HG03442 (cell line): ENCODE data around the gene KRTAP5-10.
"Not testable (repeated sequence)": the region's sequence is repeated elsewhere in the genome, so short reads cannot be mapped to it uniquely, and the experiment has no call there.

Experiments
- ATAC-seq: cut with Tn5 transposase; IDR thresholded peaks from one replicate; pipeline ENCODE4 v1.9.1; 2021; ENCODE audit warnings: mild to moderate bottlenecking, moderate library complexity; ENCODE audit not compliant: unreplicated experiment

The KRTAP5-10 gene, protein sequence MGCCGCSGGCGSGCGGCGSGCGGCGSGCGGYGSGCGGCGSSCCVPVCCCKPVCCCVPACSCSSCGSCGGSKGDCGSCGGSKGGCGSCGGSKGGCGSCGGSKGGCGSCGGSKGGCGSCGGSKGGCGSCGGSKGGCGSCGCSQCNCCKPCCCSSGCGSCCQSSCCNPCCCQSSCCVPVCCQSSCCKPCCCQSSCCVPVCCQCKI

DNA sequence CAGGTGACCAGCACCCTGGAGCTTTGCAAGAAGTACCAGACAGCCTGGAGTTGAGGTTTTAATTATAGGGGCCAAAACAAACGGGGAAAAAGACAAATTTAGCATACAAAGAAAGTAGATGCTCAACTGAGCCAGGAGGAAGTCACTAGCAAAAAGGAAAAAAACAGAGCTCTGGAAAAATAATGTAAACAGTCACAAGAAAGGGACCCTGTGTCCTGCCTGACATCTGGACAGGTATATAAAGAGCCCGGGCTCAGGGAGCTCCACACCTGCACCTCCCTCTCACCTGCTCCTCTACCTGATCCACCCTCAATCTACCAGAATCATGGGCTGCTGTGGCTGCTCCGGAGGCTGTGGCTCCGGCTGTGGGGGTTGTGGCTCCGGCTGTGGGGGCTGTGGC is at the start of gene KRTAP5-10:
Gene KRTAP5-10 (plus strand): TSS at position 301 of the 400 bp plus-strand sequence. CDS start 25 bp downstream, at position 326.
- no peak for ATAC-seq

DNA sequence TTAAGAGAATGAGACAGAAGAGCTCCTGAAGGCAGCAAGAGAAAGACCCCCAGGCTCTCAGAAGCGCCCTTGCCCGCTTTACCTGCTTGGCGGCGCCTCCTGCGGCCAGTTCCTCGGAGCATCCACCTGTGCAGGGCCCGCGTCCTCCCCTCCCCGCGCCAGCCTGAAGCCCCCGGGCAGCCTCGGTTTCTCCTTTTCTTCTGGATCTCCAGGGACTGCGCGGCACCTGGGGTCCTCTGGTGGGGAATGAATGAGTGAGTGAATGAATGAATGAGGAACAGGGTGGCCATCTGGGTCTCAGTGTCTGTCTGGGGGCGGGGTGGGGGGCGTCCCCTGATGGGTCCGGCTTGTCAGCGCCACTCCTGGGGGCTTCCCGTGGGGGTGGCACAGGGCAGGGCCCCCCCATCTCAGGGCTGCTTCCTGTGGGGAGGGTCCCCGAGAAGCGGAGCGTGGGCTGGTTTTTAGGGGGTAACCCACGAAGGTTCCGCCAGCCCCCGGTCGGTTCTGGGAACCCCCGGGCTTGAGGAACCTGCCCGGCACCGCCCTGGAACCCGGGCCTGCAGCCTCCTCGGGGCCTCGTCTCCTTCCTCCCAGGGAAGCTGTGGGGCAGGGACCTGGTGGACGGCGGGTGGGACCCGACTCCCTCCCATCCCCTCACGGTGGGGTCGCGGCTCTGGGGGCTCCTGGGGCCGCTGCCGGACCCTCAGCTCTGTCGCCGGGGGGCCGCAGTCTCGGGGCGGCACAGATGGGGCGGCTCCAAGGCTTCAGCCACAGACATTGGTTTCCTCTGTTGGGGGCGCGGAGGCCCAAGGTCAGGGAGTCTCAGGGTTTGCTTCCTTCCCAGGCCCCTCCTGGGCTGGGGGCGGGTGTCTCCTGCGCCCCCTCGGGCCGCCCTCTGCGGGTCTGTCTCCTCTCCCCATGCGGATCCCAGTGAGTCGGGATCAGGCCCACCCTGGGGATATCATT is 46.6 kb upstream of the KRTAP5-10 start:
- no peak for ATAC-seq

DNA sequence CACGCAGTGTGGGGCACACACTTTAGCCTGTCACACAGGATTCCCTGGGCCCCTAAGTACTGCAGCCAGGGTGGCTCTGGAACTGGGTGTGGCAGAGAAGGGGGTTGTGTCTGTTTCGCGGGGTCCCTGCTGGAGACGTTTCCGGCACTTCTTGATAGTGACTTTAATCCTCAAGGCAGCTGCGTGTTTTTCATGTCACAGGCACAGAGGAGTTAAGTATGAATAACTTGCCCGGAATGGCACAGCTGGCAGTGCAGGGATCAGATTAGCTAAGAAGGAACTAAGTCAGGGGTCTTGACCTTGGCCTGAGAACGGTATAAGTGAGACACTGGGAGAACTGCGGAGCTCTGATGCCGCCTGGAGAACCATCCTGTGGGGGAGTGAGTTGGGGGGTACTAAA is 45.8 kb upstream of the KRTAP5-10 start:
- no peak for ATAC-seq

DNA sequence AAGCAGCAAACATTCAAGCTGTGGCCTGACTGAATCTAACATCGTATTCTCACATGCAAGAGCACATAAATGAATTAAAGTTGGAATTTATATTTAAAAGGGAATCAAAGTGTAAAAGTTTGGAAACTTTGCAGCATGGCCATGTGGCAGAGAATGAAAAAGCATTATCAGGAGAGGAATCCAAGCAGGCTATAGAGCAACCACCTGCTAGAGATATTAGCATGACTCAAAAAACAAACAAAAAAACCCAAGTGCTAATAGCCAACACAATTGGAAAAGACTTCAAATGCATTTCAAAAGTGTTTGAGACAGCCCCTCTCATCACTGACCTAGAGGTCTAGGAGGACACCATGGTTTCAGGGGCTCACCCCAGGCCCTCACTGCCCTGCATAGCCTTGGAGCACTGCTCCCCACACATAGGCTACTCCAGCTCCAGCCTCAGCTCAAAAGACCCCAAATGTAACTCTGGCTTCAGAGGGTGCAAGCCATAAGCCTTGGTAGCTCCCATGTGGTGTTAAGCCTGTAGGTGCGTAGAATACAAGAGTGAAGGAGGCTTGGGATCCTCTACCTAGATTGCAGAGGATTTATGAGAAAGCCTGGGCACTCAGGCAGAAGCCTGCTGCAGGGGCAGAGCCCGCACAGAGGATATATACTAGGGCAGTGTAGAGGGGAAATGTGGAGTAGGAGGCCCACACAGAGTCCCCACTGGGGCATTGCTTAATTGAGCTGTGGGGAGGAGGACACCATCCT is 40.0 kb upstream of the KRTAP5-10 start:
- no peak for ATAC-seq

DNA sequence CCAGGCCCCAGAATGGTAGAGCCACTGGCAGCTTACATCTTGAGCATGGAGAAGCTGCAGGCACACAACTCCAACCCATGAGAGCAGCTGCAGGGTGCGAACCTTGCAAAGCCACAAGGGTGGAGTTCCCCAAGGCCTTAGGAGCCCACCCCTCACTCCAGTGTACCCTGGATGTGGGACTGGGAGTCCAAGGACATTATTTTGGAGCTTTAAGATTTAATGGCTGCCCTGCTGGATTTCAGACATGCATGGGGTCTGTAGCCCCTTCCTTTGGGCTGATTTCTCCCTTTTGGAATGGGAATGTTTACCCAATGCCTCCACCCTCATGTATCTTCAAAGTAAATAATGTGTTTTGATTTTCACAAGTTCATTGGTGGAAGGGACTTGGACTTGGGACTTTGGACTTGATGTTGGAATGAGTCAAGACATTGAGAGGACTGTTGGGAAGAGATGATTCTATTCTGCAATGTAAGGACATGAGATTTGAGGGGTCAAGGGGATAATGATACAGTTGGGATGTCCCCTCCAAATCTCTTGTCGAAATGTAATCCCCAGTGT is 39.3 kb upstream of the KRTAP5-10 start:
- ATAC-seq = no peak

DNA sequence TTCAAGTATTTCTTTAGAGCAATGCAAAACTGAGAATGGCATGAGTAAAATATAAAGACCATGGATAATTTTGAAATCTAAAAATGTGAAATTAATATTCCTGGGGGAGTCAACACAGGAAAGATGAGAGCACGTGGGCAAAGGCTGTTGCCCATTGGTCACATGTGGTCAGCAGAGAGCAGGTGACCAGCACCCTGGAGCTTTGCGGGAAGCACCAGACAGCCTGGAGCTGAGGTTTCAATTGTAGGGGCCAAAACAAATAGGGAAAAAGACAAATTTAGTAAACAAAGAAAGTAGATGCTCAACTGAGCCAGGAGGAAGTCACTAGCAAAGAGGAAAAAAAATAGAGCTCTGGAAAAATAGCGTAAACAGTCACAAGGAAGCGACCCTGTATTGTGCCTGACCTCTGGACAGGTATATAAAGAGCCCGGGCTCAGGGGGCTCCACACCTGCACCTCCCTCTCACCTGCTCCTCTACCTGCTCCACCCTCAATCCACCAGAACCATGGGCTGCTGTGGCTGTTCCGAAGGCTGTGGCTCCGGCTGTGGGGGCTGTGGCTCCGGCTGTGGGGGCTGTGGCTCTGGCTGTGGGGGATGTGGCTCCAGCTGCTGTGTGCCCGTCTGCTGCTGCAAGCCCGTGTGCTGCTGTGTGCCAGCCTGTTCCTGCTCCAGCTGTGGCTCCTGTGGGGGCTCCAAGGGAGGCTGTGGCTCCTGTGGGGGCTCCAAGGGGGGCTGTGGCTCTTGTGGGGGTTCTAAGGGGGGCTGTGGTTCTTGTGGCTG is 38.4 kb upstream of the KRTAP5-10 start, which contains the start of gene KRTAP5-7:
Gene KRTAP5-7 (plus strand): TSS at position 472 of the 780 bp plus-strand sequence. CDS start 34 bp downstream, at position 506.
- not testable (repeated sequence) for ATAC-seq

DNA sequence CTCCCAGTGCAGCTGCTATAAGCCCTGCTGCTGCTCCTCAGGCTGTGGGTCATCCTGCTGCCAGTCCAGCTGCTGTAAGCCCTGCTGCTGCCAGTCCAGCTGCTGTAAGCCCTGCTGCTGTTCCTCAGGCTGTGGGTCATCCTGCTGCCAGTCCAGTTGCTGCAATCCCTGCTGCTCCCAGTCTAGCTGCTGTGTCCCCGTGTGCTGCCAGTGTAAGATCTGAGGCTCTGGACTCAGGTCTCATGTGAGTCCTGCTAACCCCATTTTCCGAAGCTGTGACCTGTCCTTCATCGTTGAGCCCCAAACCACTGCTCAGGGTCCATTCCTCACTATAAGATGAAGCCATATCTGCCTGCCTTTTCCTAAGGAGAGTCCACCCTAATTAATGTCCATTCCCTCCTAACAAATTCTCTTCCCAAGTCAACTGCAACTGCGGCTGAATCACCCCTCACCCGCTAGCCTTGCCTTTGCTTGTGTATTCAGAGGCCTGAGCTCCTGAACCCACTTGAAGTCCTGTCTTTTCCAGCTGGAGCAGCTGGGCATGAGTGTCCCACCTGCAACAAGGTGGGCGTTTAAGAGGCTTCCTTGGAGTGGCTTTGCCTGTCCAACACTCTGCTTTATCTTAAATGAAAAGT is 37.7 kb upstream of the KRTAP5-10 start:
- no peak for ATAC-seq

DNA sequence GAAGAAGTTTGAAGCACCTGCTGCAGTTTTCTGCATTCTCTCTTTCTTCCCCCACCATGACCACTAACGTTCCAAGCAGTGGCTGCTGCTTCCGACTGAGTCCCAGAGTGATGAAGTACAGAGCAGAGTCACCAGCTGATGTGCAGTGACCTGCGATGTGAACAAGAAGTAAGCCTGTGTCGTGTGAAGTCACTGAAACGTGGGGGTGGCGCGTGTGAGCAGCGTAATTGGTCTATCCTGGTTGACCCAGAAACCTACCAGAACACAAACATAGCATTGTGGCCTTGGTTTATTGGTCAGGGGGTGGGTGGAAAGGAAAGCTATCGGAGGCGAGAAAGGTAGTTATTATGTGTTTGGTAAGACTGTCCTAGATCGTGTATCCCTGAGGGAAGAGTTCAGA is 34.8 kb upstream of the KRTAP5-10 start:
- ATAC-seq = no peak

DNA sequence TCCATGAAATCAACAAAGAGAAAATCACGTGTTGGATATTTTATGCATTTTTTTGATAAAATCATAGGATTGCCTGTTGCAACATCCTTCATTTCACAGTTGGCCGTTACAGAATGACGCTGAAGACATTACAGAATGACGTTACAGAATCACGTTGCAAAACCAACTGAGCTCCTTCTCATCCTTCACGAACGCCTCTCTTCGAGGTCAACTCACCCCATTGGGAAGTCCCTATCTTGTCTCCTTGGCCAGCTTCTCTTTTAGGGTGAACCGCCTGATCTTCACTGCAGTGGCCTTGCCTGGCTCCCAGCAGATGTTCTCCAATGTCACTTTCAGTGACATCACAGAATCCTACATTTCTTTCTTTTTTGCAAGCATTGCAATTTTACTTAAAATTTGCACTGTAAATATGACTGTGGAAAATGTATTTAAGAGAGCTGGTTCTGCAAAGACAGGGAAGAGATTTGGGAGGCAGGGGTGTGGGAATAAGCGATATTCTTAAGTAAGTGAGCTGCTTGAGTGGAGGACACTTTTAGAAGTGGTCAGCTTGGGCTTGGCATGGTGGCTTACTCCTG is 33.2 kb upstream of the KRTAP5-10 start:
- no peak for ATAC-seq

DNA sequence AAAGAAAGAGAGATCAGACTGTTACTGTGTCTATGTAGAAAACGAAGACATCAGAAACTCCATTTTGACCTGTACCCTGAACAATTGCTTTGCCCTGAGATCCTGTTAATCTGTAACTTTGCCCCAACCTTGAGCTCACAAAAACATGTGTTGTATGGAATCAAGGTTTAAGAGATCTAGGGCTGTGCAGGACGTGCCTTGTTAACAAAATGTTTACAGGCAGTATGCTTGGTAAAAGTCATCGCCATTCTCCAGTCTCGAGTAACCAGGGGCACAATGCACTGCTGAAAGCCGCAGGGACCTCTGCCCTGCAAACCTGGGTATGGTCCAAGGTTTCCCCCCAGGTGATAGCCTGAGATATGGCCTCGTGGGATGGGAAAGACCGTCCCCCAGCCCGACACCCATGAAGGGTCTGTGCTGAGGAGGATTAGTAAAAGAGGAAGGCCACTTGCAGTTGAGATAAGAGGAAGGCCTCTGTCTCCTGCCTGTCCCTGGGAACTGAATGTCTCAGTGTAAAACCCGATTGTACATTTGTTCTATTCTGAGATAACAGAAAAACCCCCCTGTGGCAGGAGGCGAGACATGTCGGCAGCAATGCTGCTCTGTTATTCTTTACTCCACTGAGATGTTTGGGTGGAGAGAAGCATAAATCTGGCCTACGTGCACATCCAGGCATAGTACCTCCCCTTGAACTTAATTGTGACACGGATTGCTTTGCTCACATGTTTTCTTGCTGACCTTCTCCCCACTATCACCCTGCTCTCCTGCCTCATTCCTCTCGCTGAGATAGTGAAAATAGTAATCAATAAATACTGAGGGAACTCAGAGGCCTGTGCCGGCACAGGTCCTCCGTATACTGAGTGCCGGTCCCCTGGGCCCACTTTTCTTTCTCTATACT is 30.4 kb upstream of the KRTAP5-10 start:
- not testable (repeated sequence) for ATAC-seq

DNA sequence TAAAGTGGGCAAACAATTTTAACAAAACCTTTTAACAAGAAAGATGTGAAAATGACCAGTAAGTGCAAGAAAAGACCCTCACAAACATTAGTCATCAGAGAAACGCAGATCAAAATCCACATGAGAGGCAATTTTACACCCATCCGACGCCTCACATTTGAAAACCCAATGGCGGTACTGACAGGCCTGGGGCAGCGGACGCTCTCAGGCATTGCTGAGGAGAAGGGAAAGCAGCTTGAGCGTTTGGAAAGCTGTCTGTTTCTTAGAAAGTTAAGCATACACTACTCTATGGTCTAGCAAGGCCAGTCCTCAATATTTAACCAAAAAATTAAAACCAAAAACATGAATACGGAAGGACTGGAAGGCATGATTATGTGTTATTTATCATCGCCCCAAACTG is 29.5 kb upstream of the KRTAP5-10 start:
- no peak for ATAC-seq

DNA sequence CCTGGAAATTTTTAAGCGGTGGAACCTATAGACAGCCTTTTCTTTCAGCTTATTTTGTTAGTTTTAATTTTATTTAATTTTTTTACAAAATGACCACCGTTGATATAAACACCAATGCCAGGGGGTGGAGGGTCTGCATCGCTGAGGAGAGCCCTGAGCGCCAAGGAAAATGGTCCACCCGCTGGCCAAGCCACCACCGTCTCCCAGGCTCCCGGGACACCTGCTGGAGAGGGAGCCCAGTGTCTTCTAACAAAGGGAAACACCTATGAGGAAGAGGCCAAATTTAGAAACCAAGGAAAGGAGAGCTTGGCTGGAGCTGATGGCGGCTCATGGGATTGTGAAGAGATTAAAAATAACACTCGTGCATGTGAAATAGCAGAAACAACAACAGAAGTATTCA is 27.8 kb upstream of the KRTAP5-10 start:
- no peak for ATAC-seq

DNA sequence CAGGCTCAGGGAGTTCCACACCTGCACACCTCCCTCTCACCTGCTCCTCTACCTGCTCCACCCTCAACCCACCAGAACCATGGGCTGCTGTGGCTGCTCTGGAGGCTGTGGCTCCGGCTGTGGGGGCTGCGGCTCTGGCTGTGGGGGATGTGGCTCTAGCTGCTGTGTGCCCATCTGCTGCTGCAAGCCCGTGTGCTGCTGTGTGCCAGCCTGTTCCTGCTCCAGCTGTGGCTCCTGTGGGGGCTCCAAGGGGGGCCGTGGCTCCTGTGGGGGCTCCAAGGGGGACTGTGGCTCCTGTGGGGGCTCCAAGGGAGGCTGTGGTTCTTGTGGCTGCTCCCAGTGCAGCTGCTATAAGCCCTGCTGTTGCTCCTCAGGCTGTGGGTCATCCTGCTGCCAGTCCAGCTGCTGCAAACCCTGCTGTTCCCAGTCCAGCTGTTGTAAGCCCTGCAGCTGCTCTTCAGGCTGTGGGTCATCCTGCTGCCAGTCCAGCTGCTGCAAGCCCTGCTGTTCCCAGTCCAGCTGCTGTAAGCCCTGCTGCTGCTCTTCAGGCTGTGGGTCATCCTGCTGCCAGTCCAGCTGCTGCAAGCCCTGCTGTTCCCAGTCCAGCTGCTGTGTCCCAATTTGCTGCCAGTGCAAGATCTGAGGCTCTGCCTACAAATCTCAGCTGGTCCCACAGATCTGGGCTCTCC is 27.2 kb upstream of the KRTAP5-10 start, which contains the start of gene KRTAP5-8:
Gene KRTAP5-8 (plus strand): TSS at position 49 of the 689 bp plus-strand sequence. CDS start 31 bp downstream, at position 80.
- not testable (repeated sequence) for ATAC-seq

DNA sequence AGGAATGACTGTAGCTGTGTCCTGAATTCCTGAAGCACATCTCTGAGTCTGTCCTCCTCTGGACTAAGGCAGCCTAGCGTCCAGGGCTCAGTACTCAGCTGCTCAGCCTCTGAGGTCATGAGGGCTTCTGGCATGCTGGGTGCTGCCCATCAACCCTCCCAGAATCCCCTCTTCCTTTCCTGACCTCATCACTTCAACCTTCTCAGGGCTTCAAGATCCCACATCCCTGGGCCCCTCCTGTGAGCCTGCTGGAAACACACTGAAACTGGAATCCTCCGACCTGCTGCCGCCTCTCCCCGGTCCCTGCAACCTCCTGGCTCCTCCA is 26.7 kb upstream of the KRTAP5-10 start:
- ATAC-seq = no peak

DNA sequence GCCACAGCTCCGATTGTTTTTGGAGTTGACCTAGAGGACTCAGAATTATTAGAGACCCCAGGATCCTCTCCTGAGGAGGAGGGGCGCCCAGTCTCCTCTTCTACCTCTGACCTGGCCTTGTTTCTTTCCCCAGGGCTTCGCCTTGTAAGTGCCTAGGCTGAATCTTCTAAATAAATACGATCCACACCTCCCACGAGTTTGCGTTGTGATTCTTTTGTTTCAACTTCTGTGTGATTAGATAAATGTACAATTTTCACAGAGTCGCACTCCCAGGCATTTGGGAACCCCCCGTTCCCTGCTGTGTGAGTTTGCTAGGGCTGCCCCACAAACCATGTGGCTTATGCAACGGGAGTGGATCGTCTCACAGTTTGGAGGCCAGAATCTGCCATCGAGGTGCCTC is 26.3 kb upstream of the KRTAP5-10 start:
- ATAC-seq = no peak

DNA sequence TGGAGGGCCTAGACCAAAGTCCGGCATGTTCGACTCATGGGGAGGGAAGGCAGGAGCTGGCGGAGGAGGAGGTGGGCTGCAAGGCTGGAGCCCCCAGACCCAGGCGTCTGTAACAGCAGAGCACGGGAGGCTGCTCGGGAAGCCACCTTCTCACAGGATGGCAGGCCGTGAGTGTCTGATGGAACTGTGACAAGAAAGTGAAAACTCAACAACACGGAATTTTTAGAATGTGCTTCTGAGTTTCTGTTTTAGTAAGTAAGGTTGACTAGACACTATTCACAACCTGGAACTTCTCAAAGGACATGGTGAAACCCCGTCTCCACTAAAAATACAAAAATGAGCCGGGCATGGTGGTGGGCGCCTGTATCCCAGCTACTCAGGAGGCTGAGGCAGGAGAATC is 25.4 kb upstream of the KRTAP5-10 start:
- ATAC-seq = not testable (repeated sequence)

DNA sequence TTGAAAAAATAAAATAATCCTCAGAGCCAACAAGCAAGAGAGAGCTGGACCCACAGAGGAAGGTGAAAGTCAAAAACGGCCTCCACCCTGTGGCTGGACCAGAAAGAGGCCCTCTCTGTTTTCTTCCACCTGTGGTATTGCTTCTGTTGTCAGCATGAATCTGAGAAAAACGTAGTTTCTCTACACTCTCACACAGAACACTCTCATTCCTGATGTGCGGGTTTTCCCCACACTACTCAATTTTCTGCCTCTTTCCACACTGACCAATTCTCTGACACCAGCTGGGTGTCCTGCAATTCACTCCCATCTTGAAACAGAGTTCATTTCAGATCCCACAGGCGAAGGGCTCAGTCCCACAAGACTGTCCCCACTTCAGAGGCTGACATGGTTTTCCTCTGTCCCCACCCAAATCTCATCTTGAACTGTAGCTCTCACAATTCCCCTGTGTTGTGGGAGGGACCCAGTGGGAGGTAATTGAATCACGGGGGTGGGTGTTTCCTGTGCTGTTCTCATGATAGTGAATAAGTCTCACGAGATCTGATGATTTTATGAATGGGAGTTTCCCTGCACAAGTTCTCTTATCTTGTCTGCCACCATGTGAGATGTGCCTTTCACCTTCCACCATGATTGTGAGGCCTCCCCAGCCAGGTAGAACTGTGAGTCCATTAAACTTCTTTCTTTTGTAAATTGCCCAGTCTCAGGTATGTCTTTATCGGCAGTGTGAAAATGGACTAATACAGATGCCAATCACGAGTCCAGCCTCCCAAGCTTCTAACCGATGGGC is 24.6 kb upstream of the KRTAP5-10 start:
- ATAC-seq = not testable (repeated sequence)
